Activated naive CD4-positive, alpha-beta T cell (primary cell): ENCODE measurements around the gene FAM236B.
"Not testable (repeated sequence)": the region's sequence is repeated elsewhere in the genome, so short reads cannot be mapped to it uniquely, and the experiment has no call there.

Experiments used
- DNase-seq, 4 experiments: peaks; one replicate each; lab custom pipeline; 2025; lab: John Stamatoyannopoulos, UW

FAM236B gene

GRCh38 chrX:72782560-72782959 lies at the start of gene FAM236B:
TSS of gene FAM236B (minus strand) at chrX:72782660. CDS start at chrX:72782560, 100 bp downstream.
- not testable (repeated sequence) for DNase-seq

- not testable (repeated sequence) for DNase-seq
These were observed 48.2 kb upstream of the FAM236B start for GRCh38 chrX:72830701-72831100.

GRCh38 chrX:72808110-72808509 lies 25.6 kb upstream of the FAM236B start, which contains the start of gene FAM236D:
TSS of gene FAM236D (minus strand) at chrX:72808210. CDS start at chrX:72808110, 100 bp downstream.
- not testable (repeated sequence) for DNase-seq

GRCh38 chrX:72790390-72790789 lies 7.9 kb upstream of the FAM236B start:
- DNase-seq, result not testable (repeated sequence)

- DNase-seq, result not testable (repeated sequence)
These were observed 5.7 kb upstream of the FAM236B start for GRCh38 chrX:72788142-72788541.

- not testable (repeated sequence) for DNase-seq
These were observed 1.5 kb upstream of the FAM236B start for GRCh38 chrX:72783964-72784363.

GRCh38 chrX:72783365-72783936 lies 991 bp upstream of the FAM236B start:
- DNase-seq, result not testable (repeated sequence)

- DNase-seq, result not testable (repeated sequence)
These were observed 4.3 kb downstream of the FAM236B start for GRCh38 chrX:72778146-72778545.

GRCh38 chrX:72777467-72777790 lies 5.0 kb downstream of the FAM236B start:
- DNase-seq, result not testable (repeated sequence)

- not testable (repeated sequence) for DNase-seq
These were observed 5.6 kb downstream of the FAM236B start, which contains the start of gene DMRTC1B for GRCh38 chrX:72776653-72777466. TSS of gene DMRTC1B (plus strand) at chrX:72776890. CDS start at chrX:72845136, 68,246 bp downstream.

- DNase-seq, result not testable (repeated sequence)
These were observed 22.0 kb downstream of the FAM236B start for GRCh38 chrX:72760454-72760853.

GRCh38 chrX:72748545-72748944 lies 33.9 kb downstream of the FAM236B start:
- not testable (repeated sequence) for DNase-seq

GRCh38 chrX:72745546-72745945 lies 36.9 kb downstream of the FAM236B start:
- DNase-seq, result not testable (repeated sequence)

- no peak for DNase-seq
These were observed 46.9 kb downstream of the FAM236B start for GRCh38 chrX:72735561-72735960.

- DNase-seq, result not testable (repeated sequence)
These were observed 48.8 kb downstream of the FAM236B start for GRCh38 chrX:72733636-72734035.
